RPMI8226 (cell line): ENCODE data around the gene SLC12A5.

Experiments
- DNase-seq: peaks from one replicate; pipeline ENCODE4 v3.0.0-alpha.2; 2015

Gene SLC12A5

DNA sequence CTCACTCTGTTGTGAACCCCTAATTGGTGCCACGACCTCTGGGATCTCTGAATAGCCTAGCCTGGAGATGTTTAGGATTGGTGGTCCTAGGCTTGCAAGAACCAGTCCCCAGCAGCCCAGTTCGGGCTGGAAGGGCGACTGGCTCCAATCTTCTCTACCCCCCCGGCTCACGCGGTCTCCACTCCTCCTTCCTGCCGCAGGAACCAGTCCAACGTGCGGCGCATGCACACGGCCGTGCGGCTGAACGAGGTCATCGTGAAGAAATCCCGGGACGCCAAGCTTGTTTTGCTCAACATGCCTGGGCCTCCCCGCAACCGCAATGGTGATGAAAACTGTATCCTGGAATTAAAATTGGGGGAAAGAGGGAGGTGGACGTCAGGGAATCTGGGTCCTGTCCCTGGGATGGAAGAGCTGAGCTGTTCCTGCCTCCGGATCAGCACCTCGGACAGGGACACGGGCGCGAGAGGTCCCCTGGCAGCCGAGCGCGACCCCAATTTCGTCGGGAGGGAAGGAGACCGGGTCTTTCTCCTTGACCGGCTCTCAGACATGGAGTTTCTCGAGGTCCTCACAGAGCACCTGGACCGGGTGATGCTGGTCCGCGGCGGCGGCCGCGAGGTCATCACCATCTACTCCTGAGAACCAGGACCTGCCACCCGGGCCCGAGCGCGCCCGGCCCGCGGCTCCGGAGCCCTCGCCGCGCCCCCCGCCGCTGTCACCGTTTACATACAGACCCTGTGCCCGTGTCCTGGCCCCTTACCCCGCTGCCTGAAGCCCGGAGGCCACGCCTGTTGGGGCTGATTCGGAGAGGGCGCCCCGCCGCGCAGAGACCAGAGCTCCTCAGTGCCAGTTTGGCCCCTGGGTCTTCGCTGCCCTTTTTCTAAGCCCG, 28.2 kb downstream of the SLC12A5 start:
- no peak for DNase-seq

DNA sequence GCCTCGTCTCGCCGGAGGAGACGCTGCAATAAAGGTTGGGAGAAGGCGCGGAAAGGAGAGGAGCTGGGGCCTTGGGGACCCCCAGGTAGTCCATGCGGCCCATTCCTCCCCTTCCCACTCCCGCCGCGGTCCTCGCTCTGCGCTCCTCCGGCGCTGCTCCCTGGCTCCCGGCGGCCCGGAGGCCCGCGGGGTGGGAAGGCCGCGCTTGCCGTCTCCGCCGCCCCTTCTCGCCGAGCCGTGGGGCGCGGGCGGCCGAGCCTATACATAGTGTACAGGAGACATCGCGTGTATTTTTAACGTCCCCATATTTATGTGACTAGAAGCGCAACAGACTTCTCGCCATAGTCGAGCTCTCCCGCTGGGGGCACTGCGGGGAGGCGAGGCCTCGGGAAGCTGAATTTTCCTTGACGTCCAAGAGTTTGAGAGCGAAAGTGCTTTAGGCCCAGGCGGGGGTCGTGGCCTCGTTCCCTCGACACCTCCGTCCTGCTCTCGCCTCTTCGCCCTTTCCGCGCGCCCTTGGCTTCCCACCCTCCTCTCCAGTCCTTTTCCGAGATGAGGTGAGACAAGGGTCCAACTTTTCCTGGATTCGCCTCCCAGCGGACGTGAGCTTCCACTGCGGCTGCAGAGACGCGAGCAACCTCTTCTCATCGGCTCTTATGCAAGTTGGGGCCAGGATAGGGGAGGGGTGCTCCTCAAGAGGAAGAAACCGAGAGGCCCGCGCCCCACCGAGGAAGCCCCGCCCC, 29.0 kb downstream of the SLC12A5 start:
- DNase-seq: no peak

GRCh38 chr20:46058599-46059281, 29.7 kb downstream of the SLC12A5 start:
- no peak for DNase-seq

- DNase-seq: peak; percentile 80
These were observed 31.4 kb downstream of the SLC12A5 start for GRCh38 chr20:46060301-46060881.

DNA sequence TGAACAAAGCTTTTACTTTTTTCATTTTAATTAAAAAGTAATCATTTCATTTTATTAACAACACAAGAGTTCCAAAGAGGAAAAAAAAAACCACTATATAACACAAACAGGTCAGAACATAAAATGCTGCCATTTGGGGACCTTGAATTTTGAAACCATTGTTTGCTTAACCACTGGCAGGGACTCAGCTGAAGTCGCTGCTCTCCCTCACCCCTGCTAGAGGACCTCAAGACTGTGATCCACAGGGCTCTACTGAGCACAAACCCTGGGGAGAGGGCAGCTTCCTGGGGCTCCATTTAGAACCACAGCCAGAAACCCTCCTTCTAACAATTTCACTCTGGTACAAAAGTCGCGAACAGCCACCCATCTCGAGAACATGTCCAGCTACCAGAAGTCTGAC, 32.0 kb downstream of the SLC12A5 start:
- no peak for DNase-seq

DNA sequence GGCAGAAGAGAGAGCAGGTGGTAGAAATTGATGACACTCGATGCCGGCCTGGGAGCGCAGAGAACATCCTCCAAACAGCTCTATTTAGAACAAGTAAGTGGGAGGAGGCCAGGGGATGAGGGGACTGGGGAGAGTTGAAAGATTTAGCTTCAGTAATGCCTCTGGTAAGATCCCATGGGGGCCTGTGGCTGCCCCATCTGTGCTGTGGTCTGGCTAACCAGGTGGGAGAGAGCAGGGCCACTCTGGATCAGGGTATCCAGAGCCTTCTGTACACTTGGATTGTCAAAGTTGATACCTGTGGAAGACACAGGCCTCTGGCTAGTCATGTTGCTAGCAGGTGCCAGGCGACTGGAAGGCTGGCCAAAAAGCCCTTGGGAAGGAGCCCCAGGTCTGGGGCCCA, 33.1 kb downstream of the SLC12A5 start:
- no peak for DNase-seq

- no peak for DNase-seq
These were observed 33.6 kb downstream of the SLC12A5 start for GRCh38 chr20:46062621-46063020.

DNA sequence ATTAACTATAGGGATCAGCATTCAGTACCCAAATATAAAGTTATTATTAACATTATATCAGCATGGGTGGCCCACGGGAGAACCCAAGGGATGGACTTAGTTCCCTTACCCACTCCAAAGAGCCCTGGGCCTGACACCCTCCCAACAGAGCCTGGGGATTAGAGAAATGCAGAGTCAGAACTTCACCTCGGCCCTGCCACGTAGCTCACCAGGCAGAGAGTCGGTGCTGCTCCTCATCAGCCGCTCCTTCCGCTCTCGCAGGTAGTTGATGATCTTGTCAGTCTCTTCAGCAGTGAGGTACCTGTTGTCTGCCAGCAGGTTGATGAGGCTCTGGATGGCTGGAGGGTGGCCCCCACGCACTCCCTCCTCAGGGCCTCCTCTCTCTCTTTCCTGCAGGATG, 34.1 kb downstream of the SLC12A5 start:
- no peak for DNase-seq

DNA sequence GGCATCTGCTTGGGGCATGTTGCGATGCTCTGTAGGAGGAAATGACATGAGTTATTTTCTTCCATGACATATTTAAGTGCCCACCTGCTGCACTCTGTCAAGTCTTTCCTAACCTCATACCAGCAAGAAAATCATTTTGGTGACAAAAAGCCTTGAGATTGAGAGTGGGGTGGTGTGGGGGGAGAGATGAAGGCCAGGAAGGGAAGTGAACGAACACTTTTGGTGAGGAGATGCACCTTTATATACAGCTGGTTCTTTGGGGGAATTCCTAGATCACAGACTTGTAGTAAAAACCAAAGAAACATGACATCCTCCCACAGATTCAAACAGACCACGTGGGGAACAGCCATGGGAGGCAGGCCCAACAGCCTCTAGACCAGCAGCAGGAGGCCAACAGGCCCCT, 34.6 kb downstream of the SLC12A5 start:
- DNase-seq: no peak

DNA sequence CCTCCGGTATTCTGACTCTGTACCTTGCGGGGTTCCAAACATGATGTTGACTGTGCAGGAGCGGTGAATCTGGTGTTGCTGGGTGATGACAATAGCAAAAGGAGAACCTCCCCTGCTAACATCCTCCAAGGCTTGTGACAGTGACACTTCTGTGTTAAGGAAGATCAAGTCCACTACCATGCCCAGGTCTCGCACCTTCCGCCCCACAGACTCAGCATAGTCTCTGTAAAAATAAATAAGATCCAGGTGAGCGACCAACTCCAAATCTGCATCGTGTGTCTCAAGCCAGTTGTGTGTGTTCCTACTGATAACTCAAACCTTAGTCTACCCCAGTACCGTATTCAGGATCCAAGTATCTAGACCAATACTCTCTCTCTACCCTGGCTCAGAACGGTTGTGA, 36.0 kb downstream of the SLC12A5 start:
- DNase-seq: no peak

DNA sequence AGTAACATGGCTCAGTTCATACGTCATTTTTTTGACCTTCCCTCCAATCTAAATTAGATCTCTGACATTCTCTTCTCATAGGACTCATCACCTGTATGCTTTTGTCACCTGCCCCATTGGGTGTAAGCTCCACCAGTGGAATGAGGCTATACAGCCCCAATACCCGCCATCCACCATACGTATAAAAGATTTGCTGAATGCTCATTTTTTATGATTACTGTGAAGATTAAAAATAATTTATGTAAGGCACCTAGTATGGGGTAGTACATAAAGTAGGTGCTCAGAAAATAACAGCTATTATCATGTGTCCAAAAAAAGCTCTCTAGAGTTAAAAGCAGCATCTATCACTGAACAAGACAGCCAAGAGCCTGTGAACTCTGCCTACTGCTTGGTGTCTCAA, 36.7 kb downstream of the SLC12A5 start:
- no peak for DNase-seq

DNA sequence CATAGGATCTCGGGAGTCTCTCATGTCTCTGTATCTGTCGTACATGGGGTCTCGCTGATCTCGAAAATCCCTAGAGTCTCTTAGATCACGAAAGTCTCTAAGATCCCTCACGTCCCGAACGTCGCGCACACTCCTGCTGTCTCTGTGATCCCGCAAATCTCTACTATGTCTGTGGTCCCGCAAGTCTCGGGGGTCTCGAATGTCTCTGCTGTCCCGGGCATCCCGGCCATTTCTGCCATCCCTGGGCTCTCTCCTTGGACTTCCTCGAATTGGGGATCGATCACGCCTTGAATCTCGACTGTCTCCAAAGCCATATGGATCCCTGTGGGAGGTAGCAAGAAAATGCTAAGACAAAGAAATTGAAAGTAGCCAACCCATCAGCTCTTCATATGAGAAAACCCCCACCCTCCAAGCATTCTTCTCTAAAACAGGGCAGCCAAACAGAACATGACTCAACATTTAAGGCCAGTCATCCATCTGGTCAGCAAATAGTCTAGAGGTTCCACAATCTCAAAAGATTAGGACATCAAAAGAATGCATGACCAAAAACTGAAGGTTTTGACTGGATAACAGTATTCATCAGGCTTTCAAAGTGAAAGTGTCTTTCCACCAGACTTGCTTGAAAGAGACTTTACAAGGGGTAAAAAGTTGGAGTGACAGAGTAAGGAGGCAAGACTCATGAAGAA, 41.3 kb downstream of the SLC12A5 start:
- DNase-seq: no peak

- DNase-seq: no peak
These were observed 42.6 kb downstream of the SLC12A5 start for GRCh38 chr20:46071573-46071972.

DNA sequence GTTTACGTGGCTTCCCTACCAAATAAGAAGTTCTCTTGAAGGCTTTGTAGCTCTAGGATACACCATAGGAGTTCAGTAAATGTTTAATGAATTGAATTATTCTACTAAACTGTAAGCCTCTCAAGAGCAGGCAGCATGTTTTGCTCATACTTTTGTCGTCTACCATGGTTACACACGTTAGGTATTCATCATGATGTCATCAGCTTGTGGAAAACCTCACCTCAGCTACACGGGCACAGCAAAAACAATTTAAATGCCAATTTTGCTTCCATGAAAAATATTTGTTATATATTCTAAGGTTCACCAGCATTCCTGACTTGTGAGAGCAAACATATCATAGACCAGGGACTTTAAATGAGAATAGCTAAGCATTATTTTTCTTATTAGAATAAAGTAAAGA, 44.0 kb downstream of the SLC12A5 start:
- no peak for DNase-seq

DNA sequence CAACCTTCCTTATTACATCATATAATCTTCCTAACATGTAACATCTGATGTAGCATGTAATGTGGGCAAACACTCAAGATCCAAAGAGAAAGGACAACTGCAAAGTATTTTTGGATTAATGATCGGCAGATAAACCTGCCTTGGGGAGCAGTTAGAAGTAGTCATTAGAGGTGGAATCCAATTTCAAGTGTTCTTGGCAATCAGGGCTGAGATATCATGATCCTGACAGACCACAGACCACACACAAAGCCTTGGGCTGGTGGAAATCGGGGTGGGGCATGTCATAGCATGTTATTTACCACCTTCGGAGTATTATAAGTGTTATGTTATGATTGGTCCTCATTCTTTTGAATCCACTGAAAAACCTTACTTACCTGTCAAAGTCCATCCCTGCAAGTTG, 44.4 kb downstream of the SLC12A5 start:
- no peak for DNase-seq

- no peak for DNase-seq
These were observed 45.0 kb downstream of the SLC12A5 start for GRCh38 chr20:46074006-46074405.

DNA sequence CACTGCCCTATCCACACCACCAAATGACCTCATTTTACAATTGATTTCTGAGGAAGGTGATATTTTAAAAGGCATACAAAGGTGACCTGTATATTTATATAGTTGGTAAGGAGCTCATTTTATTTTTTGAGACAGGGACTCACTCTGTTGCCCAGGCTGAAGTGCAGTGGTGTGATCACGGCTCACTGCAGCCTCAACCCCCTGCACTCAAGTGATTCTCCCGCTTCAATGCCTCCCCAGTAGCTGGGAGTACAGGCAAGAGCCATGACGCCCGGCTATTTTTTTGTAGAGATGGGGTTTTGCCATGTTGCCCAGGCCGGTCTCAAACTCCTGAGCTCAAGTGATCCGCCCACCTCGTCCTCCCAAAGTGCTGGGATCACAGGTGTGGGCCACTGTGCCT, 47.8 kb downstream of the SLC12A5 start:
- no peak for DNase-seq

DNA sequence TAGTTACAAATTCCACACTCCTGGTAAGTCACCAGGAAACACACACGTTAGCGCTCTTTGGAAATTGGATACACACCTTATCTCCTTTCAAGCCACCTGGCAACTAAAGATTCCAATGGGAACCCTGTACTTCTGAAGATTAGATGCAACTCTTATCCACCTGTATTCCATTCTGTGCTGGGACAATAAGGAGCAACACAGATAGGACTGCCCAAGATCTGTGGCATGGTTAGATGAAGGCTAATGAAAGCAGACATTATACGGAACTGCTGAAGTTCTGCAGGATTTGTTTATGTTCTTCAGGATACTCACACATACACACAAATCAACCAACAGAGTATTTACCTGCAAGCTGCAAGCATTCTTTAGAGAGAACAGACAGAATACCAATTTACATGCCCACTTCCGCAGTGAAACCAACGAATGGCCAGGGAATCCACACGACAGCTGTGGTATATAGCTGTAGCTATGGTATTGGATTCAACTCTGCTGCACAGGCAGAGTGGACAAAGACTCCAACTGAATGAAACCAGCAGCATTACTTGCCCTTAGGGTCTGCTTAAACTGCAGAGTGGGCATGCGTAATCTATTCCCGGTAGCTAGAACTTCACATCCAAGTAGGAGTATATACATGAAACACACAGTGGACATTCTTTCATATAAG, 48.8 kb downstream of the SLC12A5 start:
- DNase-seq: no peak

GRCh38 chr20:46078954-46079353, 49.9 kb downstream of the SLC12A5 start:
- no peak for DNase-seq

DNA sequence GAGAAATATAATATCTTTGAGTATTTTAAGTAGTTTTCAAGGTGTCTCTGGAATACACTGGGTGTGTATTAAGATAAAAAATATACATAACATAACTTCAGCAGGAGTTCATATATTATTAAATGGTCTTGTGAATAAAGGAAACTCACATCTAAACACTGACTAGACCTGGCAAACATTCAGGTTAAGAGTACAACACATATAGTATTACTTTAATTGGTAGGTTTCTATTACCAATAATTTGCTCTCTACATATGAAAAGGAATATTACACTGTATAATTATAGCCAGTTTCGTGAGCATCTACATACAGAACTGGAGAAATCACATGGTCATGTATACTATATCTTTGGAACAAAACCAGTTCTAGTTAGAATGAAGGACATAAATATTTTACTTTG, 52.1 kb downstream of the SLC12A5 start:
- no peak for DNase-seq

DNA sequence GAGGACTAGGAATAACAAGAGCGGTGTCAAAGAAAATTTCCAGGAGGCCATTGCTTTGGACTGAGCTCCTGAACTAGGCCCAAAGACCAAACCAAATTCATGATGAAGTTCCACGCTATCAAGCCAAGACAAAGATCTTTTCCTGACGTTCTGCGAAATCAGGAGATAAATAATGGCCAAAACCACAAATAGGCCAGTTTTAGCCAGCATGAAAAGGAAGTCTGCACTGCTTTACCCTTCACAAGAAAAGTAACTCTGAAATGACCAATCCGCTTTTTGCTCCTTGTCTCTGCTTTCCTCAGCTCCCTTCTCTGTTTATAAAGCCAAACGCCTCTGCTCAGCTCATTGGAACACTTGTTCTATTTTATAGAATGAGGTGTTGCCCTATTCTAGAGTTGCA, 54.1 kb downstream of the SLC12A5 start:
- DNase-seq: no peak

GRCh38 chr20:46083531-46084061, 54.6 kb downstream of the SLC12A5 start:
- no peak for DNase-seq
